Fibroblast of lung (primary cell): Measurements from ENCODE around the gene TBC1D22A.

Experiments
- EZH2 ChIP-seq: IDR thresholded peaks from 2 replicates; pipeline ENCODE4 v1.5.1; 2012; ENCODE audit warnings: low read length, control low read depth, mild to moderate bottlenecking; ENCODE audit errors: missing control alignments
- TF ChIP-seq, protein P1 (sequence below), 2 donors: IDR thresholded peaks in 1 of 2; conservative IDR thresholded peaks in 1 of 2; 1 replicate in 1 of 2; 2 replicates in 1 of 2; pipeline ENCODE4 v1.5.1; 2011 to 2012; ENCODE audit warnings: low read length in 2 of 2, control low read depth in 1 of 2, inconsistent platforms in 1 of 2, low read depth in 1 of 2, mild to moderate bottlenecking in 1 of 2

DNA sequence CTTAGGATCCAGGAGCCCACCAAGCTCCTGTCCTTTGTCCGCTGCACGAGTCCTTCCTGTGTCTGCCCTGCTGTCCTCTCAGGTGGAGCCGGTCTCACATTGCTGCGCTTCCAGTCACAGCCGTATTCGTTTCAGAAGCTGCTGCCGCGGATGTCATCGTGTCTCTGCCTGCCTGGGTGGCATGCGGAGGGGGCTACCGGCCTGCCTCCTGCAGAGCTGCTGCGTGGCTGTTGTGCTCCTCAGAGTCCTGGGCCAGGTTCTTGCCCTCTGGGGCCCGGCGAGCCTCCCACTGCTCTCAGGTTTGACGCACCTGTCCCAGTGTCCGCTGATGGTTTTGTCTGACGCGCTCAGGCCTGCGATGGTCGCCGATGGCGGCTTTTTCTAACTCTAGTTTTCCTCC, 254.2 kb downstream of the TBC1D22A start:
- TF ChIP-seq, protein P1, sequence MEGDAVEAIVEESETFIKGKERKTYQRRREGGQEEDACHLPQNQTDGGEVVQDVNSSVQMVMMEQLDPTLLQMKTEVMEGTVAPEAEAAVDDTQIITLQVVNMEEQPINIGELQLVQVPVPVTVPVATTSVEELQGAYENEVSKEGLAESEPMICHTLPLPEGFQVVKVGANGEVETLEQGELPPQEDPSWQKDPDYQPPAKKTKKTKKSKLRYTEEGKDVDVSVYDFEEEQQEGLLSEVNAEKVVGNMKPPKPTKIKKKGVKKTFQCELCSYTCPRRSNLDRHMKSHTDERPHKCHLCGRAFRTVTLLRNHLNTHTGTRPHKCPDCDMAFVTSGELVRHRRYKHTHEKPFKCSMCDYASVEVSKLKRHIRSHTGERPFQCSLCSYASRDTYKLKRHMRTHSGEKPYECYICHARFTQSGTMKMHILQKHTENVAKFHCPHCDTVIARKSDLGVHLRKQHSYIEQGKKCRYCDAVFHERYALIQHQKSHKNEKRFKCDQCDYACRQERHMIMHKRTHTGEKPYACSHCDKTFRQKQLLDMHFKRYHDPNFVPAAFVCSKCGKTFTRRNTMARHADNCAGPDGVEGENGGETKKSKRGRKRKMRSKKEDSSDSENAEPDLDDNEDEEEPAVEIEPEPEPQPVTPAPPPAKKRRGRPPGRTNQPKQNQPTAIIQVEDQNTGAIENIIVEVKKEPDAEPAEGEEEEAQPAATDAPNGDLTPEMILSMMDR (conservative IDR thresholded peaks at IDR 0.05 in 1 of 2, IDR thresholded peaks at IDR 0.05 in 1 of 2; ENCODE audit: low read depth in 1 of 2, low read length in 2 of 2): no peak
- no peak for TF ChIP-seq EZH2
